Sigmoid colon (tissue), 4 donors: ENCODE data around the gene DYSF.

Experiments
- CTCF ChIP-seq, 4 experiments: fragments of 450-650 bp in 3 of 4; fragments of 200-600 bp in 1 of 4; IDR thresholded peaks; one replicate each; pipeline ENCODE4 v1.5.1; 2016 to 2019; ENCODE audit warnings: antibody characterized with exemption in 4 of 4, mild to moderate bottlenecking in 3 of 4, moderate library complexity in 2 of 4
- EP300 ChIP-seq, 4 donors: sonication (generic); formaldehyde crosslinking; IDR thresholded peaks; one replicate each; pipeline ENCODE4 v1.6.1; 2017; ENCODE audit warnings: antibody characterized with exemption in 4 of 4

GRCh38 chr2:71562518-71562917, 109.2 kb downstream of the DYSF start:
- TF ChIP-seq CTCF (IDR thresholded peaks at IDR 0.05) (no peak), EP300 (IDR thresholded peaks at IDR 0.05) (no peak)
